Right atrium auricular region (tissue), 2 donors: ENCODE data around the gene BARHL1. TPM values are rescaled to one million over a fixed set of nuclear protein-coding genes. Genes with fewer than 3 reads are reported as not detected.
"Not testable (repeated sequence)": the region's sequence is repeated elsewhere in the genome, so short reads cannot be mapped to it uniquely, and the experiment has no call there.

Experiments used
- DNase-seq: peaks from one replicate; pipeline ENCODE4 v3.0.0-alpha.2; 2019; ENCODE audit warnings: low spot score
- H3K27ac ChIP-seq, 2 donors: fragments of 200-600 bp; sonication (generic); 1 replicate in 1 of 2; 2 replicates in 1 of 2; pipeline ENCODE4 v1.5.1; 2016 to 2019
- H3K27me3 ChIP-seq, 2 donors: fragments of 200-600 bp; sonication (generic); one replicate each; pipeline versions ENCODE4 v1.5.1 to v1.6.0; 2017 to 2019
- H3K36me3 ChIP-seq: fragments of 200-600 bp; sonication (generic); one replicate; pipeline ENCODE4 v1.5.1; 2016
- H3K4me1 ChIP-seq, 2 donors: fragments of 200-600 bp; sonication (generic); one replicate each; pipeline versions ENCODE4 v1.5.1 to v1.6.0; 2017 to 2019
- H3K4me3 ChIP-seq, 2 donors: fragments of 200-600 bp; sonication (generic); 1 replicate in 1 of 2; 2 replicates in 1 of 2; pipeline ENCODE4 v1.5.1; 2017 to 2019; ENCODE audit warnings: mild to moderate bottlenecking in 1 of 2, moderate library complexity in 1 of 2
- H3K9me3 ChIP-seq, 2 donors: fragments of 200-600 bp; sonication (generic); one replicate each; pipeline ENCODE4 v1.5.1; 2019
- CTCF ChIP-seq, 2 donors: fragments of 200-600 bp; sonication (generic); IDR thresholded peaks; one replicate each; pipeline ENCODE4 v1.5.1; 2019; ENCODE audit warnings: antibody characterized with exemption in 2 of 2
- total RNA-seq, 2 donors: library from RNA; depleted of rRNA; stranded (reverse); fragments of >200 nt; gene quantifications; one replicate each; pipeline ENCODE4 v1.1.0, GENCODE V29; 2016

BARHL1 gene
- total RNA-seq, 2 donors from 2014 or later: not detected

- Histone ChIP-seq H3K27me3 (no peaks in the 10 kb centered on the region), H3K9me3 (no peaks in the 10 kb centered on the region), H3K4me3 (no peak overlapping the region), H3K36me3 (no peaks in the 10 kb centered on the region), H3K4me1 (peaks cover 0 to 23% of the 10 kb centered on the region in 2 donors), H3K27ac (no peak overlapping the region)
- no peak for DNase-seq
- no peak for TF ChIP-seq CTCF (IDR thresholded peaks at IDR 0.05)
Measured at GRCh38 chr9:132557159-132557558, 25.2 kb upstream of the BARHL1 start.

- no peak for TF ChIP-seq CTCF (IDR thresholded peaks at IDR 0.05)
- DNase-seq: no peak
- no peaks in the 10 kb centered on the region for H3K36me3 ChIP-seq
- peaks cover 0 to 27% of the 10 kb centered on the region in 2 donors for H3K4me1 ChIP-seq
- H3K27me3 ChIP-seq: no peaks in the 10 kb centered on the region
- H3K27ac ChIP-seq: no peak overlapping the region
- H3K9me3 ChIP-seq: no peaks in the 10 kb centered on the region
- no peak overlapping the region for H3K4me3 ChIP-seq
Measured at GRCh38 chr9:132559711-132560110, 22.7 kb upstream of the BARHL1 start.

GRCh38 chr9:132560616-132561202, 21.7 kb upstream of the BARHL1 start:
- H3K9me3 ChIP-seq: no peaks in the 10 kb centered on the region
- H3K27me3 ChIP-seq: no peaks in the 10 kb centered on the region
- peak overlapping the region in 1 of 2 donors; percentile 56 for H3K27ac ChIP-seq
- peaks cover 0 to 27% of the 10 kb centered on the region in 2 donors for H3K4me1 ChIP-seq
- no peak overlapping the region for H3K4me3 ChIP-seq
- DNase-seq: no peak
- no peak for TF ChIP-seq CTCF (IDR thresholded peaks at IDR 0.05)
- no peaks in the 10 kb centered on the region for H3K36me3 ChIP-seq

GRCh38 chr9:132562306-132562573, 20.2 kb upstream of the BARHL1 start:
- no peaks in the 10 kb centered on the region for H3K9me3 ChIP-seq
- no peak for DNase-seq
- TF ChIP-seq CTCF (IDR thresholded peaks at IDR 0.05): no peak
- H3K36me3 ChIP-seq: no peaks in the 10 kb centered on the region
- peaks cover 0 to 27% of the 10 kb centered on the region in 2 donors for H3K4me1 ChIP-seq
- H3K27ac ChIP-seq: no peak overlapping the region
- H3K27me3 ChIP-seq: no peaks in the 10 kb centered on the region
- H3K4me3 ChIP-seq: no peak overlapping the region

GRCh38 chr9:132564526-132564925, 17.9 kb upstream of the BARHL1 start:
- Histone ChIP-seq H3K4me3 (no peak overlapping the region), H3K27me3 (no peaks in the 10 kb centered on the region), H3K36me3 (no peaks in the 10 kb centered on the region), H3K27ac (no peak overlapping the region), H3K4me1 (peaks cover 0 to 27% of the 10 kb centered on the region in 2 donors), H3K9me3 (no peaks in the 10 kb centered on the region)
- DNase-seq: no peak
- TF ChIP-seq CTCF (IDR thresholded peaks at IDR 0.05): no peak

- DNase-seq, H3K4me3 ChIP-seq, H3K36me3 ChIP-seq, H3K27ac ChIP-seq, H3K9me3 ChIP-seq, H3K27me3 ChIP-seq, H3K4me1 ChIP-seq: not testable (repeated sequence)
Measured at GRCh38 chr9:132568787-132569186, 13.6 kb upstream of the BARHL1 start.
